DND-41 (cell line): ENCODE results near the gene ROMO1.

Experiments
- ATAC-seq: fragments of 200-7000 bp; cut with Tn5 transposase; 3 replicates; pipeline ENCODE4 v1.9.1; 2021; ENCODE audit warnings: low read depth; ENCODE audit not compliant: insufficient read depth
- DNase-seq: peaks from one replicate; pipeline ENCODE4 v3.0.0-alpha.2; 2020
- H2AFZ ChIP-seq: 2 replicates; pipeline ENCODE4 v1.6.0; 2012; ENCODE audit warnings: low read depth, low read length
- H3K27ac ChIP-seq: 2 replicates; pipeline ENCODE4 v1.5.1; 2012; ENCODE audit warnings: low read length, inconsistent platforms
- H3K27me3 ChIP-seq: fragments of 200-600 bp; sonication (generic); 2 replicates; pipeline ENCODE4 v1.6.0; 2012; ENCODE audit warnings: low read length, mild to moderate bottlenecking, inconsistent platforms; ENCODE audit not compliant: insufficient read depth, poor library complexity
- H3K36me3 ChIP-seq: 2 replicates; pipeline ENCODE4 v1.5.1; 2012; ENCODE audit warnings: low read length, inconsistent platforms; ENCODE audit not compliant: insufficient read depth
- H3K4me1 ChIP-seq: 2 replicates; pipeline ENCODE4 v1.5.1; 2012; ENCODE audit warnings: mild to moderate bottlenecking, low read length; ENCODE audit not compliant: insufficient read depth
- H3K4me2 ChIP-seq: 2 replicates; pipeline ENCODE4 v1.6.0; 2012; ENCODE audit warnings: mild to moderate bottlenecking, moderate library complexity, low read length, inconsistent platforms; ENCODE audit not compliant: insufficient read depth
- H3K4me3 ChIP-seq, 2 experiments: fragments of 200-600 bp in 1 of 2; shearing (Covaris generic) in 1 of 2; 2 replicates each; pipeline ENCODE4 v1.5.1; 2012 to 2016; ENCODE audit warnings: inconsistent platforms in 2 of 2, low read length in 2 of 2, mild to moderate bottlenecking in 2 of 2, low read depth in 1 of 2, moderate library complexity in 1 of 2
- H3K79me2 ChIP-seq: 2 replicates; pipeline ENCODE4 v1.6.0; 2012; ENCODE audit warnings: low read length, inconsistent platforms; ENCODE audit not compliant: insufficient read depth
- H3K9ac ChIP-seq: 2 replicates; pipeline ENCODE4 v1.6.0; 2012; ENCODE audit warnings: low read depth, mild to moderate bottlenecking, inconsistent platforms, low read length, moderate library complexity
- H3K9me3 ChIP-seq: 2 replicates; pipeline ENCODE4 v1.5.1; 2012; ENCODE audit warnings: low read length, moderate library complexity, mild to moderate bottlenecking, inconsistent platforms; ENCODE audit not compliant: insufficient read depth, severe bottlenecking
- H4K20me1 ChIP-seq: 2 replicates; pipeline ENCODE4 v1.6.0; 2012; ENCODE audit warnings: low read length; ENCODE audit not compliant: insufficient read depth
- CTCF ChIP-seq: IDR thresholded peaks from 2 replicates; pipeline ENCODE4 v1.5.1; 2012; ENCODE audit warnings: borderline replicate concordance, low read length, moderate library complexity, mild to moderate bottlenecking; ENCODE audit not compliant: poor library complexity, severe bottlenecking; ENCODE audit errors: extremely low read depth
- EZH2 ChIP-seq: IDR thresholded peaks from 3 replicates; pipeline ENCODE4 v1.6.1; 2012; ENCODE audit warnings: borderline replicate concordance, low read depth, mild to moderate bottlenecking, moderate library complexity, low read length, inconsistent platforms; ENCODE audit not compliant: severe bottlenecking

ROMO1 gene

GRCh38 chr20:35734777-35735649, 35.8 kb downstream of the ROMO1 start:
- Histone ChIP-seq H3K27me3 (no peaks in the 10 kb centered on the region), H3K9ac (no peak overlapping the region), H3K4me2 (peak overlapping the region; percentile 89; the same call in 1 of the 2 replicates), H4K20me1 (peaks cover 96% of the 10 kb centered on the region), H3K9me3 (no peaks in the 10 kb centered on the region), H3K4me1 (peaks cover 80% of the 10 kb centered on the region), H3K79me2 (peaks cover 100% of the 10 kb centered on the region), H3K36me3 (peaks cover 99% of the 10 kb centered on the region), H3K27ac (no peak overlapping the region), H2AFZ (no peak overlapping the region), H3K4me3 (no peak overlapping the region; a peak in 1 of 4 replicates)
- ATAC-seq (no peak), DNase-seq (no peak)
- no peak for TF ChIP-seq CTCF
- TF ChIP-seq EZH2, result no peak

DNA sequence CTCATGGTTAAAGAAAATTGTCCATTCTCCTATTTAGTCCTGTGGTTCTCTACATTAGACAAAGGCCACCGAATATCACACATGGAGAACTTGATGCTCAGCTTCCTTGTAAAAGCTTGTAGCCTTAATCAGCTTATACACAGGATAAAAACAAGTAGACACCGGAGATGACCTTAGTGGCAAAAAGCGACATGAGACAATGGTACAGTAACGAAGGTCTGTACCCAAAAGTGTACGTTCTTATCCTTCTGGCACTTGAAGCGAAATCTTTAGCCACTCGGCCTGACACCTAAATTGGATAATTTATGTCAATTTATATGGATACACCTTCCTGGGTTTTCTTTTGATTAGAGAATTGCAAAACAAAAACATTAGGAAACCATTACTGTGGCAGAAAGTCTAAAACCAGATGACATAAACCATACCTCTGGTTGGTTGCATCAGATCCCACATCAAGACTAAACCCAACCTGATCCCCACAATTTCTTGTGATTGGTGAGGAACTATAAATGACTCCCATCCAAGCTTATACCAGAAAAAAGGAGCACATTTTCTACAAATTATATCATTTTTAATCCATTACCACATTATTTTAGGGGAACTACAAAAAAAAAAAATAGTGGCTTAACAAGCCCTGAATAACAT, 36.7 kb downstream of the ROMO1 start:
- ATAC-seq (0 out of 3 replicates have a peak, but pooled peaks have one; percentile 44), DNase-seq (no peak)
- Histone ChIP-seq H3K4me3 (peak overlapping the region in 1 of 2 experiments; percentile 21; a peak in 1 of 4 replicates), H3K4me1 (peaks cover 86% of the 10 kb centered on the region), H3K27me3 (no peaks in the 10 kb centered on the region), H4K20me1 (peaks cover 96% of the 10 kb centered on the region), H3K9ac (peak overlapping the region; percentile 13; the same call in 1 of the 2 replicates), H3K4me2 (peak overlapping the region; percentile 89), H3K36me3 (peaks cover 99% of the 10 kb centered on the region), H3K79me2 (peaks cover 100% of the 10 kb centered on the region), H3K27ac (no peak overlapping the region), H3K9me3 (no peaks in the 10 kb centered on the region), H2AFZ (no peak overlapping the region)
- TF ChIP-seq CTCF, result no peak
- TF ChIP-seq EZH2, result no peak

DNA sequence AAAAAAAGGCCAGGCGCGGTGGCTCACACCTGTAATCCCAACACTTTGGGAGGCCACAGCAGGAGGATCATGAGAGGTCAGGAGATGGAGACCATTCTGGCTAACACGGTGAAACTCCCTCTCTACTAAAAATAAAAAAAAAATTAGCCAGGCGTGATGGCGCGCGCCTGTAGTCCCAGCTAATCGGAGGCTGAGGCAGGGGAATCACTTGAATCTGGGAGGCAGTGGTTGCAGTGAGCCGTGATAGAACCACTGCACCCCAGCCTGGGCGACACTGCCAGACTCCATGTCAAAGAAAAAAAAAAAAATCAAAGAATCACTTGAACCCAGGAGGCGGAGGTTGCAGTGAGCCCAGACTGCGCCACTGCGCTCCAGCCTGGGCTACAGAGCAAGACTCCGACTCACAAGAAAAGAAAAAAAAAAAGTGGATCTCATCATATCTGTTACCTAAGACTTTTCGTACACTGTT, 38.7 kb downstream of the ROMO1 start:
- Histone ChIP-seq H3K27me3 (no peaks in the 10 kb centered on the region), H3K36me3 (peaks cover 84% of the 10 kb centered on the region), H3K27ac (no peak overlapping the region), H3K4me1 (peaks cover 72% of the 10 kb centered on the region), H4K20me1 (peaks cover 81% of the 10 kb centered on the region), H3K4me2 (peak overlapping the region; percentile 89), H2AFZ (no peak overlapping the region), H3K9me3 (no peaks in the 10 kb centered on the region), H3K9ac (no peak overlapping the region), H3K4me3 (peak overlapping the region in 1 of 2 experiments; percentile 88; a peak in 1 of 4 replicates), H3K79me2 (peaks cover 96% of the 10 kb centered on the region)
- ATAC-seq (no peak), DNase-seq (no peak)
- no peak for TF ChIP-seq EZH2
- no peak for TF ChIP-seq CTCF
